ENCODE data around the gene SYT11.
"Not testable (repeated sequence)": the region's sequence is repeated elsewhere in the genome, so short reads cannot be mapped to it uniquely, and the experiment has no call there.

SYT11 gene, protein sequence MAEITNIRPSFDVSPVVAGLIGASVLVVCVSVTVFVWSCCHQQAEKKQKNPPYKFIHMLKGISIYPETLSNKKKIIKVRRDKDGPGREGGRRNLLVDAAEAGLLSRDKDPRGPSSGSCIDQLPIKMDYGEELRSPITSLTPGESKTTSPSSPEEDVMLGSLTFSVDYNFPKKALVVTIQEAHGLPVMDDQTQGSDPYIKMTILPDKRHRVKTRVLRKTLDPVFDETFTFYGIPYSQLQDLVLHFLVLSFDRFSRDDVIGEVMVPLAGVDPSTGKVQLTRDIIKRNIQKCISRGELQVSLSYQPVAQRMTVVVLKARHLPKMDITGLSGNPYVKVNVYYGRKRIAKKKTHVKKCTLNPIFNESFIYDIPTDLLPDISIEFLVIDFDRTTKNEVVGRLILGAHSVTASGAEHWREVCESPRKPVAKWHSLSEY

DNA sequence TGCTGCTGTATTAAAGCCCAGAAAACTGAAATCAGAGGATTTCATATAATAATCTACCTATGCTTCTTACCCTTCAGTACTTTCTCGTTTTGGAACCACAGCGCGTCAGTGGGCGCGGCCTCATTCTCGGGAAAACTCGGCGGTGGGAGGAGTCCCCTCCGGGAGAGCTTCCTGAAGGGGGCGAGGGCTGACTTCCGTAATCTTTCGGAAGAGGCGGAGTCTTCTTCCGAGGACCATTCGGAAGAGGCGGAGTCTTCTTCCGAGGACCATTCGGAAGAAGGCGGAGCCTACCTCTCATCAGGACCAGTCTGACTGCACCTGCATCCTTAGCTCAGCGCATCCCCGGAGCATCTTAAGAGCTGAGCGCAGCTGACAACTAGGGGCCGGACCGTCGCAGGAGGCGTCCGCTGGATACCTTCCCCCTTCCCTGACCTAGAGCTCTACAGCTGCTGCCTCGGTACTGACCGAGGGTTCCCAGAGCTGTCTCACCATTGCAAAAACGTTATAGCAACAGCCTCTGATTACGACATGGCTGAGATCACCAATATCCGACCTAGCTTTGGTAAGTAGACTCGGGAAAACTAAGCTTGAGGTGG, at the start of gene SYT11:
Gene SYT11, plus strand, starts transcription at position 334 of the 596 bp plus-strand sequence. Its CDS starts 195 bp downstream, at position 529.
- DNase-seq: peak; percentile 100

DNA sequence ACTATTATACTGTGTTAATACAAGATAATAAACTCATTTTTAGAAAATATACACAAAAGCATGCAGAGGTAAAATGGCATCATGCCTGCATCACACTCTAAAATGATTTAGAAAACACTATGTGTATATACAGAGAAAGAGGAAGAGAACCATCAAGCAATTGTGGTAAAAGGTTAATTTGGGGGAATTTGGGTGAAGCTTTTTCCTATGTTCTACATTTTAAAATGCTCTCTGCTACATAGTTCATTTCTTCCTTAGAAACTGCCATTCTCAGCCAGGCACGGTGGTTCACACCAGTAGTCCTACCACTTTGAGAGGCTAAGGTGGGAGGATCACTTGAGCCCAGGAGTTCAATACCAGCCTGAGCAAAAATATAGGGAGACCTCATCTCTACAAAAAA, 46.5 kb upstream of the SYT11 start:
- no peak for DNase-seq

DNA sequence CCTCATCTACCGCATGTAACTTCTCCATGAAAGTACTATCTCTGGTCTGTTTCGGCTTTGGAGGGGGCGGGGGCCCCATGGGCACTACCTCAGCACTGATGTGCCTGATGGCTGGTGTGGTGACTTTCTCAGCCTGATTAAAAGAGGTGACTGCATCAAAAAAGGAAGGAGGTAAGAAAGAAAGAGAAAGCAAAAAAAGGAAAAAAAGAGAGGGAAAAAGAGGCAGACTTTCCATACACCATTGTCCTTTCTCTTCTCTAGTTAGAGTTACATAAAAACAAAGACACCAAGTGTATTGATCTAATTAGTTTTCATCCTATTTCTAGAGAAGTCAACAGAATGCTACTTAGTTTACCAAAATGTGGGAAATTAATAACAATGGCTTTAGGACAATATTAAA, 45.7 kb upstream of the SYT11 start:
- DNase-seq: no peak

DNA sequence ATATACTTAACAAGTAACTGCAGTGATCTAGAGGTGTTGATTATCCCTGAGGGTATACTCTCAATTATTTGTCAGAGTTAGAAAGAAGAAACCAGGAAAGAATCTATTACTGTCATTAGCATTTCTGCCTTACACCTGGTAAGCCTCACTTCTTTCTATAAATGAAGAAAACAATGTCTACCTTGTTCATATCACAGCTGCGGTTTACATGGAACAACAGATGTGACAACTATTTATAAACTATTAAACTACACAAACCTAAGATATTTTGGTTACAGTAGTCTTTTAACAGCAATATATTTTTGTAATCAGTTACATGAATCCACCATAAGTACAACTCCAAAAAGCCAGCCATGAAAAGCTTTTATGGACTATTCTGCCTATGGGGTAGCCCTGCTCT, 43.0 kb upstream of the SYT11 start:
- no peak for DNase-seq

DNA sequence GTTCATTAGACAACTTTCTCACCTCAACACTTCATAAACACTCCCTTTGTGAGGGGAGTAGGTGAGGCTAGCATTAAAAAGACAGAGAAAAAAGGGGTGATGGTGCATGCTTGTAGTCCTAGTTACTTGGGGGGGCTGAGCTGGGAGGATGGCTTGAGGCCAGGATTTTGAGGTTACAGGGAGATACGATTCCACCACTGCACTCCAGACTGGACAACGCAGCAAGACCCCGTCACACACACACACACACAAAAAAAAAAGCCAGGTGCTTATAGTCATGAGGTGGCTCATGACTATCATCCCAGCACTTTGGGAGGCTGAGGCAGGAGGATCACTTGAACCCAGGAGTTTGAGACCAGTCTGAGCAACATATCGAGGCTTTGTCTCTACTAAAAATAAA, 31.9 kb upstream of the SYT11 start:
- DNase-seq: no peak

DNA sequence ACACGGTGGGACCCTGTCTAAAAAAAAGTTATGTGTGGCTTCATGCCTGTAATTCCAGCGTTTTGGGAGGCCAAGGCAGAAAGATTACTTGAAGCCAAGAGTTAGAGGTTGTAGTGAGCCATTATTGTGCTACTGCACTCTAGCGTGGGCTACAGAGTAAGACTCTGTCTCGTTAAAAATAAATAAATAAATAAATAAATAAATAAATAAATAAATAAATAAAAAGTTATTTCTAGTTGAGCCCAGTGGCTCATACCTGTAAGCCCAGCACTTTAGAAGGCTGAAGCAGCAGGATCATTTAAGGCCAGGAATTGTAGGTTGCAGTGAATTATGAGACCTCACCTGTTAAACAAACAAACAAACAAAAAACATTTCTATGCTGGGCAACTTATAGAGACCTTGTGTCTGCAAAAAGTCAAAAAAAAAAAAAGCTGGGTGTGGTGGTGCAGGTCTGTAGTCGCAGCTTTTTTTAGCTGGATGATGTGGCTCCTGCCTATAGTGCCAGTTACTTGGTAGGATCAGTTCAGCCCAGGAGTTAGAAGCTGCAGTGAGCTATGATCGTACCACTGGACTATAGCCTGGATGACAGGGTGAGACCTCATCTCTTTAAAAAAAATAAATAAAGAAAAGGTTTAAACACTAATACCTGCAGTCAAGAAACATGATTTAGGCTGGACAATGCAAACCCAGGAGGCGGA, 27.9 kb upstream of the SYT11 start:
- DNase-seq: no peak

DNA sequence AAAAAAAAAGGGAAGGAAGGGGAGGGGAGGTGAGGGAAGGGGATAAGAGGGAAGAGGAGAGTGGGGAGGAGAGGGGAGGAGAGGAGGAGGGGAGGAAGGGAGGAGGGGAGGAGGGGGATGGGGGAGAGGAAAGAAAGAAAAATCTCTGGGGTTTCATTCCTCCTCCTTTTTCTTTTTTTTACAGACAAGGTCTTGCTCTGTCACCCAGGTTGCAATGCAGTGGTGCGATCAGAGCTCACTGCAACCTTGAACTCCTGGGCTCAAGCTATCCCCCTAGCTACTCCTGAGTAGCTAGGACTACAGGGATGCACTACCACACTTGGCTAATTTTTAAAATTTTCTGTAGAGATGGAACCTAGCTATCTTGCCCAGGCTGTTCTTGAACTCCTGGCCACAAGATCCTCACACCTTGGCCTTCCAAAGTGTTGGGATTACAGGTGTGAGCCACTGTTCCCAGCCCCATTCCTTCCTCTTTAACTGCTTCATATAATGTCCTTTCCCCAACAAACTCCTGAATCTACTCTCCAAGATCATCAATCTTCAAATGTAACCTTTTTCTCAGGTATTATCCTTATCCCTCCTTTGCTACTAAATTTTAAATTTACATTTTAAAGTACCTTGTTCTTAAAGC, 25.6 kb upstream of the SYT11 start:
- DNase-seq: no peak

DNA sequence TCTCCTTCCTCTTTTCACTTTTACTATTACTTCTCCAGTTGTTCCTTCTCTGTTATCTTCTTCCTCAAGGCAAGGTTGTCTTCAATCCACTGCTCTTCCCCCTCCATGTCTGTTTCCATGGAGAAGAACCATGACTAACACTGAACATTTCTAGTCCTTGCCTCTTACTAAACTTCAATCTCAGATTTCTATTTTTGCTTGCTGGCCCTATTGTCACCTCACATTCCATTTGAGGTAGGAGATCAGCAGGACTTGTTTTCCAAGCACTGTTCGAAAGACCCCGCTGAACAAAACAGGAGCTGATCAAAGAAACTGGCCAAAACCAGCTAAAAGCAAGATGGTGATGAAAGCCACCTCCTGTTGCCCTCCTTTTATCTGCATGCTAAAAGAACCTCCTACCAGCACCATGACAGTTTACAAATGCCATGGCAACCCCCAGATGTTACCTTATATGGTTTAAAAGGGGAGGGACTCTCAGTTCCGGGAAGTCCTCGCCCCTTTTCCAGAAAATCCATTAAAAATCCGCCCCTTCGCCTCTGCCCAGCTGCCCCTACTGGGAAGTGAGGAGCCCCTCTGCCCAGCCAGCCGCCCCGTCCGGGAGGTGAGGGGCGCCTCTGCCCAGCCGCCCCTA, 25.0 kb upstream of the SYT11 start:
- DNase-seq: peak; percentile 51

DNA sequence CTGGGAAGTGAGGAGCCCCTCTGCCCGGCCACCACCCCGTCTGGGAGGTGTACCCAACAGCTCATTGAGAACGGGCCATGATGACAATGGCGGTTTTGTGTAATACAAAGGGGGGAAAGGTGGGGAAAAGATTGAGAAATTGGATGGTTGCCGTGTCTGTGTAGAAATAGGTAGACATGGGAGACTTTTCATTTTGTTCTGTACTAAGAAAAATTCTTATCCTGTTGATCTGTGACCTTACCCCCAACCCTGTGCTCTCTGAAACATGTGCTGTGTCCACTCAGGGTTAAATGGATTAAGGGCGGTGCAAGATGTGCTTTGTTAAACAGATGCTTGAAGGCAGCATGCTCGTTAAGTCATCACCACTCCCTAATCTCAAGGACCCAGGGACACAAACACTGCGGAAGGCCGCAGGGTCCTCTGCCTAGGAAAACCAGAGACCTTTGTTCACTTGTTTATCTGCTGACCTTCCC, 24.4 kb upstream of the SYT11 start:
- not testable (repeated sequence) for DNase-seq

DNA sequence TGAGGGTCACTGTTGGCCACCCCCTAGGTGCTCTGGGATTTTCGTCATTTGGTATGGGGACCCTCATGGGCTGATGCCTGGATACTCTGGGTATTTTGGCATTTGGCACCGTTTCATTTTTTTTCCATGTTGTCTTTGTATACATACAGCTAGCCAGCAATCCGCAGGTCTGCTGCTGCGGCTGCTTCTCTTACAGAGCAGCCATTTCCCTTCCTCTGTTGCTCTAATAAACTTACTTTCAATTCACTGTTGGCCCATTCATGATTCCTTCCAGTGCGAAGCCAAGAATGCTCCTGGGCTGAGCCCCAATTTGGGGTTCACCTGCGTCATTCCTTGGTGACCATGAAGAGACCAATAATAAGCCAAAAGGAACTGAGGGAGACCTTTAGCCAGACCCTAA, 23.8 kb upstream of the SYT11 start:
- peak; percentile 22 for DNase-seq

DNA sequence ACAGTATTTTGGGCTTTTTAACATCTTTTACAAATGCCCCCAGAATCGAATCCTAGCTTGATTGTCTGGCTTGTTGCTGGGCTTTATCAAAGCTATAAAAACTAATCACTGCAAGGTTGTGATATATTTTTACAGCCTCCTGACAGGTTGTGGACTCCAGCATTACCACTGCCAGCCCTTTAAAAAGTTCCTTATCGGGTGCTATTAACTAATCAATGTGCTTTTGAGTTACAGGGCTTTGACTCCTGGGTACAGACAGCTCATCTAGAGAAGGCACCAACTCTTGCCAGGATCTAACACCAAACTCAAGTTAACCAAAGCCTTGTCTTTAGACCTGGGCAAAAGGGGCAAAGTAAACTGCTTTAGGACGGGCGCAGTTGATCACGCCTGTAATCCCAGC, 19.0 kb upstream of the SYT11 start:
- DNase-seq: no peak

DNA sequence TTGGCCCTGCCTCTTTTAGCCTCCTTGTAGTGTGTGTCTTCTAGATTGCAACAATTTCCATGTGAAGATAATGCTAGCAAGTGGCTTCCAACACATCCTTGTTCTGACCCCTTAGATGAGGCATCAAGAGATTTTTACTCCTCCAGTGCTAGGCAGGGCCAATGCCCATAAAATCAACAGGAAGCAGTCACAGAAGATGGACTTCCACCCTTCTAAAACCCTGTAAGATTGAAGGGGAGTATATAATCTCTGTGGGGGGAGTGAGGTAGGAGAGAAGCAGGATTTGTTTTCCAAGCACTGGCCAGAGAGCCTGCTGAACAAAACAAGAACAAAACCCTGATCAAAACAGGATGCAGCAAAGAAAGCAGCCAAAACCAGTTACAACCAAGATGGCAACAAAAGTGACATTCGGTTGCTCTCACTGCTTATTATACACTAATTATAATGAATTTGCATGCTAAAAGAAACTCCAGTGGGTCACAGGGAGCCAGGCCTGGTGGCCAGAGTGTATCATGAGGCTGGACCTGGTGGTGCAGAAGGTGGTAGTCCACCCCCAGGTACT, 14.4 kb upstream of the SYT11 start:
- DNase-seq: no peak

DNA sequence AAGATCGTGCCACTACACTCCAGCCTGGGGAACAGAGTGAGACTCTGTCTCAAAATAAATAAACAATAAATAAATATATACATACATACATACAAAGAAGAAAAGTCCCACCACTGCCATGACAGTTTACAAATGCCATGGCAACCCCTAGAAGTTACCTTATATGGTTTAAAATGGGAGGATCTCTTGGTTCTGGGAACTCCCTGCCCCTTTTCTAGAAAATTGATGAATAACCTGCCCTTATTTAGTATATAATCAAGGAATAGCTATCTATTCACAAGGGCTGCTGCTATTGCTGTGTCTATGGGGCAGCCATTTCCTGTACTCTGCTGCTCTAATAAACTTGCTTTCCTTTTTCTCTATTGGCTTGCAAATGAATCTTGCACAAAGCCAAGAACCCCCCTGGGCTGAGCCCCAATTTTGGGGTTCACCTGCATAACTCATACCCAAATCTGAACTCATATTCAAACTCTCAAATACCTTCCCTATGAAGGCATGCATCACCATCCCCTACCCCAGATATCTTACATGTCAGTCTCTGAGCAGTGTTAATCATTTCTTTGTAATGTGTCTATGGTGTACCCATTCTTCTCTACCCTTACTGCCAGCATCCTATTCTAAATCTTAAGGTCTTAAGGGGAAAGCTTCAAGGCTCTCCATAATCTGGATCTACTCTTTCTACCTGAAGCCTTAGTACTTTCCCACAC, 11.4 kb upstream of the SYT11 start:
- DNase-seq: no peak

DNA sequence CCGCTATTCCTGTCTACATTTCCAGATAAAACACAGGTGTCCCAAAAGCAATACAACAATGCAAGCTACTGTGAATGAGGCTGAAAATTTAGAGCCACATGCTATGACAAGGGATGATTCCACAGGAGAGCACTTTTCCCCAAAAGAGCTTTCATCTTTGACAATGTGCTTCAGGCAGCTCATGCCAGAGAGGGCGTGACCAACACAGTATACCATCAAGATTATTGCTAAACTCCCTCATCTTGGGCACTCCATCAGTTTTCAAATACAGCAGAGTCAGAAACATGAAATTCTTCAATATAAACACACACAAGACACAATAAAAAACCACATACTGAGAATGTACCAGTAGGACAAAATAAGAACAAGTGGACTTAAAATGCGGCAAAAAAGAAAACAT, 9.0 kb upstream of the SYT11 start:
- DNase-seq: no peak

DNA sequence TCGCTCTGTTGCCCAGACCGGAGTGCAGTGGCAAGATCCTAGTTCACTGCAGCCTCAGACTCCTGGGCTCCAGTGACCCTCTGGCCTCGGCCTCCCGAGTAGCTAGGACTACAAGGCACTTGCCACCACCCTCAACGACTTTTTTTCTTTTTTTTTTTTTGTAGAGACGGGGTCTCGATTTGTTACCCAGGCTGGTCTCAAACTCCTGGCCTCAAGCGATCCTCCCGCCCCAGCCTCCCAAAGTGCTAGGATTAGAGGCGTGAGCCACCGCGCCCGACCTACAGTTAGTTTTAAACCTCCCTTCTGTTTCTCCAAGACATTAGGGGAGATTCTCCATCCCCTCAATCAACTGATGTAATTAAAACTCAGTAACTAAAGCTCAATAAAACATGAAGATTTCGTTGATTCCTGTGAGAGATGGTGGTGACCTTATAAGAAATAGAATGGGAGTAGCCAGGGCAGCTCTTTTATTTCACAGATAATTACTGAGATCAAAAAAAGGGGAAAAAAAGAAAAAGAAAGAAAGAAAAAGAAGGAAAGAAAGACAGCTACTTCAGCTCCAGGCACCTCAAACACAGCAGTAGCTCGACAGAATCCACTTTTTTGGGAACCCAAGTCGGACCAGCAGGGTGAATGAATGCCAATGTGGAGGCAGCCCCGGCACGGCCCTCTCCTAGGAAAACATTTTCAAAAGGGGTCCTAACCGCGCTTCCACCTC, 3.0 kb upstream of the SYT11 start:
- DNase-seq: no peak

DNA sequence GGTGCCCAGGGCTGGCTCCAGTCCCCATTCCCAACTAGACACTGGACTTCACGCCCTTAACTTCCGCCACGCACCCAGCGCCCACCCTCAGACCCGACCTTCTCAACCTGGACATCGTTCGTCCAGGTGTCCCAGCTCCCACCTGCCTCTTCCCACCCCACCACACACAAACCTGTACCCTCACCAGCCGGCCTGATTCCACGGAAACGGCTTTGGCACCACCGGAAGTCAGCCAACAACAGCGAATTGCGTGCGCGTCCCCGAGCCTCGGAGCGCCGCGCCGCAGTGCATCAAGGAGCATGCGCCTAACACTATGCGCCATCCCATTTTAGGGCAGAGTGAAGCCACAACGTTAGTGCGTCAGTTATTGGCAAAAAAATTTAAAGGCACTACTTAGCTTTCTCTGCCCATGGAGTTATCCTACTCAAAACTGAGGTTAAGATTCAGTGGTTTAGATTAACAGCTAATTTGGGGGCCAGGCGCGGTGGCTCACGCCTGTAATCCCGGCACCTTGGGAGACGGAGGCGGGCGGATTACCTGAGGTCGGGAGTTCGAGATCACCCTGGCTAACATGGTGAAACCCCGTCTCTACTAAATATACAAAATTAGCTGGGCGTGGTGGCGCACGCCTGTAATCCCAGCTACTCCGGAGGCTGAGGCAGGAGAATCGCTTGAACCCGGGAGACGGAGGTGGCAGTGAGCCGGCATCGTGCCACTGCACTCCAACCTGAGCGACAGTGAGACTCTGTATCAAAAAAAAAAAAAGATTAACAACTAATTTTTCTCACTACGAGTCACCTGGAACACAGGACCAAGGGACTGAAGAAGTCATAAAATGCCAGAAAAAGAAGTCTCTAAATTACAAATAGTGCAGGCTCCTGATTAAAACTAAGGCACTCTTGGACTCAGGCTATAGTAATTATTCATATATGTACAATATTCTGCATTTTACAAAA, 2.1 kb upstream of the SYT11 start, which contains the start of gene GON4L:
Gene GON4L, minus strand, starts transcription at position 240 of the 956 bp plus-strand sequence. CDS start 3,434 bp downstream, outside the sequence.
- DNase-seq: peak; percentile 99

DNA sequence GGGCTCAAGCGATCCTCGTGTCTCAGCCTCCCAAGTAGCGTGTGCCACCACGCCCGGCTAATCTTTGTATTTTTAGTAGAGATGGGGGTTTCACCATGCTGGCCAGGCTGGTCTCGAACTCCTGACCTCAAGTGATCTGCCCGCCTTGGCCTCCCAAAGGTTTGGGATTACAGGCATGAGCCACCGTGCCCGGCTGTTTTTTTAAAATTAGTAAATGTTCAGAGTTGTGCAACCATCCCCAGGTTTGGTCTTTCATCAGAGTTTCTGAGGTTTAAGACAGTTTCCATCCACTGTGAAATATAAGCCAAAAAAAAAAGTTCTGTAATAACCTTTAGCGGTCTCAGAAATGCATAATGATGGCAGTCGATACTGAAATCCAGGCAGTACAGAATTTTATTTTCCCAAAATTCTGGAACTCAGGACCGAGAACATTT, 550 bp upstream of the SYT11 start:
- no peak for DNase-seq

DNA sequence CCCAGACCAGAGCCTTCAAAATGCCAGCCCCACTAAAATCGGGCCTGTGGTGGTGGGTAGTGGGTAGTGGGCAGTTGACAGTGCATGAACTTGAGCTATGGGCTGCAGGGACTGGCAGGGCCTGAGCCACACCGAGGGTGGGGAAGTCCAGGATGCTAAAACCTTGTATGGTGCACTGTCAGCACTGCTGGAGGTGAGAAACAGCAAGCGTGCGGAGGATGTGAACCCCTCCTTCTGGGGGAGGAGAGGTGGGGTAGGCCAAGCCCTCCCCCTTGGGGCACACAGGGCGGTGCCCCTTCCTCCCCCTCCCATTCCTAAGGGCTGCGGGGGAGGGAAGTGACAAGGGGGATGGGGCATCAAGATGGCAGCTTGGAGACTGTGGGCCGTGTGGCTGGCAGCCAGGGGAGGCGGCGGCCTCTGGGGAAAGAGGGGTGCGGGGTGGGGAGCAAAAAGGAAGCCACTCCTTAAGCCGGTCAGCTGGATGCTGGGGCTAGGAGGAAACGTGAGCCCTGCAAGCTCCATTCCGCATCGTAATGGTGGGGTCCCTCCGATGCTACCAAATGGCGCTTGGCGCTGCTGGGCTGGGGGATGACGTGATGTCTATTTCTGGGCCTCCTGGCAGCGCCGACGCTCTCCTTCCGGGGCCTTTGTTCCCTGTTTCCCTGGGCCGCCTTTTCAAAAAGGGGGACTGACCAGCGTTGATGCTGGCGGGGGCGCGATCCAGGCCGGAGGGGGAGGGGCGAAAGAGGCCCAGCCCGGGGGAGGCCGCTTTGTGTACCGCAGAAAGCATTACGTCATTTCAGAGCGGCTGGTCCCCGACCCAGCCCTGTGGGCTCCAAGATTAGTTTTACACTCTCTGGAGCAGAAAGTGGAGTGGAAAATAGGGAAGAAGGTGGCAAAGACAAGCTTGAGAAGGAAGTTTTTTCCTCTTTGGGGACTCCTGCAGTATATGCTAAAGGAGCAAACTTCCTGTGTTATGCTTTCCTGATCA, 809 bp downstream of the SYT11 start:
- peak; percentile 88 for DNase-seq

All from NCI-H82 (cell line).